Hepatocyte (in vitro differentiated cells): ENCODE data around the gene STK17A.

Experiments used
- CTCF ChIP-seq: fragments of 200-600 bp; sonication (generic); IDR thresholded peaks from 2 replicates; pipeline ENCODE4 v1.5.1; 2016; ENCODE audit warnings: antibody characterized with exemption, mild to moderate bottlenecking; ENCODE audit not compliant: poor library complexity
- EZH2 ChIP-seq: fragments of 200-600 bp; sonication (generic); IDR thresholded peaks from 2 replicates; pipeline ENCODE4 v1.6.1; 2016; ENCODE audit warnings: antibody characterized with exemption, mild to moderate bottlenecking, borderline replicate concordance

- TF ChIP-seq CTCF: no peak
- no peak for TF ChIP-seq EZH2
Observed at GRCh38 chr7:43560742-43561330, 22.1 kb upstream of the STK17A start.
